ENCODE measurements around the gene ZC3H18.

ZC3H18 gene

DNA sequence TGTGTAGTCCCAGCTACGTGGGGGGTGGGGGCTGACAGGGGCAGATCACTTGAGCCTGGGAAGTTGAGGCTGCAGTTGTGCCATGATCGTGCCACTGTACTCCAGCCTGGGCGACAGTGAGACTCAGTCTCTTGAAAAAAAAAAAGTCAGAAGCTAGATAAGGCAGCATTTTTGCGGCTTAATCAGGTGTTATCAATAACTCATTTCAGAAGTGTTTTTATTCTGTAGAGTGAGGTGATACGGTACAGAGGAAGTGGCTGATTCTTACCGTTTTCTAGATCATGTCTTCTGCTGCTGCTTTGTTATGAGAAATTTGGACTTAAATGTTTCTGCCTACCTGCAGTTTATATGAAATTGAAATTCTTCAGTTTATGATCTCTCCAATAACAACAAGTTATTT, 18.6 kb downstream of the ZC3H18 start:
- no peak for DNase-seq (ENCODE audit: low read depth)
- no peak overlapping the region for H3K4me3 ChIP-seq (ENCODE audit: low read length)
- TF ChIP-seq, protein P1, sequence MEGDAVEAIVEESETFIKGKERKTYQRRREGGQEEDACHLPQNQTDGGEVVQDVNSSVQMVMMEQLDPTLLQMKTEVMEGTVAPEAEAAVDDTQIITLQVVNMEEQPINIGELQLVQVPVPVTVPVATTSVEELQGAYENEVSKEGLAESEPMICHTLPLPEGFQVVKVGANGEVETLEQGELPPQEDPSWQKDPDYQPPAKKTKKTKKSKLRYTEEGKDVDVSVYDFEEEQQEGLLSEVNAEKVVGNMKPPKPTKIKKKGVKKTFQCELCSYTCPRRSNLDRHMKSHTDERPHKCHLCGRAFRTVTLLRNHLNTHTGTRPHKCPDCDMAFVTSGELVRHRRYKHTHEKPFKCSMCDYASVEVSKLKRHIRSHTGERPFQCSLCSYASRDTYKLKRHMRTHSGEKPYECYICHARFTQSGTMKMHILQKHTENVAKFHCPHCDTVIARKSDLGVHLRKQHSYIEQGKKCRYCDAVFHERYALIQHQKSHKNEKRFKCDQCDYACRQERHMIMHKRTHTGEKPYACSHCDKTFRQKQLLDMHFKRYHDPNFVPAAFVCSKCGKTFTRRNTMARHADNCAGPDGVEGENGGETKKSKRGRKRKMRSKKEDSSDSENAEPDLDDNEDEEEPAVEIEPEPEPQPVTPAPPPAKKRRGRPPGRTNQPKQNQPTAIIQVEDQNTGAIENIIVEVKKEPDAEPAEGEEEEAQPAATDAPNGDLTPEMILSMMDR (IDR thresholded peaks at IDR 0.05; ENCODE audit: insufficient read depth, low read depth, low read length, missing control alignments): no peak

DNA sequence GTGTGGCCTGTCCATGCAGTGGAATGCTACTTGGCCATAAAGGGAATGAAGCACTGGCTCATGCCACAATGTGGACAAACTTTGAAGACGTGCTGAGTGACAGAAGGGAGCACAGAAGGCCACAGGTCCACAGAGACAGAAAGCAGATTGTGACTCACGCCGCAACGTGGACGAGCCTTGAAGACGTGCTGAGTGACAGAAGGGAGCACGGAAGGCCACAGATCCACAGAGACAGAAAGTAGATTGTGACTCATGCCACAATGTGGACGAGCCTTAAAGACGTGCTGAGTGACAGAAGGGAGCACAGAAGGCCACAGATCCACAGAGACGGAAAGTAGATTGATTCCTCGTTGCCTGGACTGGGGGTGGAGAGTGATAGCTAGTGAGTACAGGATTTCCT, 19.2 kb downstream of the ZC3H18 start:
- DNase-seq (ENCODE audit: low read depth): no peak
- H3K4me3 ChIP-seq (ENCODE audit: low read length): no peak overlapping the region
- TF ChIP-seq, protein P1 (IDR thresholded peaks at IDR 0.05; ENCODE audit: insufficient read depth, low read depth, low read length, missing control alignments): no peak

DNA sequence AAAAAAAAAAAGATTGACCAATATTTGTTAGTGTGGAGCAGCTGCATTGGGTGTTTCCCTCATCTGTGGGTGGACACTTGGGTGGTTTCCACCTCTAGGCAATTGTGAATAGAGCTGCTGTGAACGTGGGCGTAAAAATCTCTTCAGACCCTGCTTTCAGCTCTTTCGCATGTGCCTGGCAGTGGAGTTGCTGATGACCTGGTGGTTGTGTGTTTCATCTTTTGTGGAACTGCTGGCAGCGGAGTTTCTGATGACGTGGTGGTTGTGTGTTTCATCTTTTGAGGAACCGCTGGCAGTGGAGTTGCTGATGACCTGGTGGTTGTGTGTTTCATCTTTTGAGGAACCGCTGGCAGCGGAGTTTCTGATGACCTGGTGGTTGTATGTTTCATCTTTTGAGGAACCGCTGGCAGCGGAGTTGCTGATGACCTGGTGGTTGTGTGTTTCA, 21.4 kb downstream of the ZC3H18 start:
- DNase-seq (ENCODE audit: low read depth): no peak
- H3K4me3 ChIP-seq (ENCODE audit: low read length): no peak overlapping the region
- TF ChIP-seq, protein P1 (IDR thresholded peaks at IDR 0.05; ENCODE audit: insufficient read depth, low read depth, low read length, missing control alignments): no peak

DNA sequence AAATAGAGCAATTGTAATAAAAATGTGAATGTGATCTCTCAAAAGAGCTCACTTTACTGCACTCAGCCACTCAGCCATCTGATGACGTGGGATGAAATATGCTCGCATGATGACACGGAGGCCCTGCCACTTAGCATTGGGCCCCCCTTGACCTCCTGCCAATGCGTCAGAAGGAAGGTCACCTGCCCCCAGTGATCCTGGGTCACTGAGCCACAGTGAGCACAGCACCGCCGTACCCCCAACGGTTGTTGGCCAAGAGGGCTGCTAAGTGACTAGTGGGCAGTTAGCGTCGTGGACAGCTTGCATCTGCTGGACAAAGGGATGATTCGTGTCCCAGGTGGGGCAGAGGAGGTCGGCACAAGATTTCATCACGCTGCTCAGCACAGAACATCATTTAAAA, 22.9 kb downstream of the ZC3H18 start:
- TF ChIP-seq, protein P1 (IDR thresholded peaks at IDR 0.05; ENCODE audit: insufficient read depth, low read depth, low read length, missing control alignments): no peak
- DNase-seq (ENCODE audit: low read depth): no peak

DNA sequence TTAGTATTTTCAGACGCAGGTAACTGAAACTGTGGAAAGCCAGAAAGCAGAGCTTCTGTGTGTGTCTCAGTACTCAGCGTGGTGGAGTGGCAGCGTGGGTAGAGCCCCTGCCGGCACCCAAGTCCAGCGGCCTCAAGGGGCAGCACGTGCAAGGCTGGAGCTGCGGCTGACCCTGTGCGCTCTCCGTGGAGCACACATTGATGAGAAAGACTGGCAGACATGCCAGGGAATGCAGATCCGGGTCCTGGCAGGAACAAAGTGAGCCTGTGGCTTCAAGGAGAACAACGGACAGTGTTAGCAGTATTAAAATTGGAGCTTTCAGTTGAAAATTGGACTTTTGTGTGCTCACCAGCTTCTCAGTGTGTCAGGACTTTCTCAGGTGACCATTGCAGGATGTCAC, 23.3 kb downstream of the ZC3H18 start:
- TF ChIP-seq, protein P1 (IDR thresholded peaks at IDR 0.05; ENCODE audit: insufficient read depth, low read depth, low read length, missing control alignments): no peak
- H3K4me3 ChIP-seq (ENCODE audit: low read length): no peak overlapping the region
- no peak for DNase-seq (ENCODE audit: low read depth)

More for the DNA sequence above, 22.9 kb downstream of the ZC3H18 start:
- H3K4me3 ChIP-seq (ENCODE audit: low read length): no peak overlapping the region

DNA sequence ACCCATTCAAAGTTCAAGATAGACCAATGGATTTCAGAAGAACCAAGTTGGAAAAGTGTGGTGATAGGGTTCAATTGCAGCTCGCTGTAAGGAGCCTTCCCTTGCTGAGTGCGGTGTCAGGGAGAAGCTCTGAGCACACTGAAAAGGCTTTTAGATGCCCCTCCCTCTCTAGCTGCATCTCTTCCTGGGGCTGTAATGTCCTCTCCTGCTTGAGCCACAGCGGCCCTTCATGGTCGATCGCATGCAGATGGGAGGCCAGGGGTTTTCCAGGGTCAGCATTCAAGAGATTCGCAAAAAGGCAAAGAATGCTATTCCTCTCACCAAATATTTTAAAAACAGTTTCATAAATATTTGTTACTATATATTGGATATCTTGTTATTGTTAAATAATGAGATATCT, 23.7 kb downstream of the ZC3H18 start:
- DNase-seq (ENCODE audit: low read depth): no peak
- no peak overlapping the region for H3K4me3 ChIP-seq (ENCODE audit: low read length)
- TF ChIP-seq, protein P1 (IDR thresholded peaks at IDR 0.05; ENCODE audit: insufficient read depth, low read depth, low read length, missing control alignments): no peak

DNA sequence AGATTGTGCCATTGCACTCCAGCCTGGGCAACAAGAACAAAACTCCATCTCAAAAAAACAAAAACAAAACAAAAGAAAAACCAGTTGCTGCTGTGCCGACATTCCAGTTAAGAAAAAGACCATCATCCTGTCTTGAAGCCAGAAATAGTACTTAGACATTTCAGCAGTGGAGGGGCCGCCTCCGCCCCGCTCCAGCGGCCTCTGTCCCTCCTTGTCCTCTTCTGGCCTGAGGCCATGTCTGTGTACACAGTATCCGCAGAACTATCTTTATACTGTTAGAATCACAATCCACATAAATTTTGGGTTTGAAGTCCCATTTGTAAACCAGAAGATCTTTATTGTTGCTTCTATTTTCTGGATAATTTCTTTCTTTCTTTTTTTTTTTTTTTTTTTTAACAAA, 24.9 kb downstream of the ZC3H18 start:
- TF ChIP-seq, protein P1 (IDR thresholded peaks at IDR 0.05; ENCODE audit: insufficient read depth, low read depth, low read length, missing control alignments): no peak
- no peak overlapping the region for H3K4me3 ChIP-seq (ENCODE audit: low read length)
- no peak for DNase-seq (ENCODE audit: low read depth)
